HEK293T (cell line): ENCODE measurements around the gene TRPM8.

Experiments
- CTCF ChIA-PET: fragments of 350-600 bp; formaldehyde crosslinking; extraction: SDS; loops from one replicate; lab custom pipeline; 2021; ENCODE audit warnings: antibody characterized with exemption, inconsistent platforms; lab: Yijun Ruan, JAX
- POLR2A ChIA-PET: fragments of 350-600 bp; formaldehyde crosslinking; extraction: SDS; loops from one replicate; lab custom pipeline; 2020; ENCODE audit warnings: antibody characterized with exemption, inconsistent platforms; lab: Yijun Ruan, JAX
- DNase-seq: peaks from one replicate; pipeline ENCODE4 v3.0.0; 2012; ENCODE audit warnings: mixed read lengths; ENCODE audit errors: extremely low spot score
- ARNT ChIP-seq: fragments of 450-650 bp; IDR thresholded peaks from 2 replicates; pipeline ENCODE4 v1.6.1; 2017; ENCODE audit warnings: mild to moderate bottlenecking
- BHLHE40 ChIP-seq: fragments of 450-650 bp; IDR thresholded peaks from 2 replicates; pipeline ENCODE4 v1.6.1; 2016; ENCODE audit warnings: mild to moderate bottlenecking, moderate library complexity, borderline replicate concordance
- CTBP1 ChIP-seq: fragments of 450-650 bp; IDR thresholded peaks from 2 replicates; pipeline ENCODE4 v1.6.1; 2016; ENCODE audit warnings: borderline replicate concordance
- ELF4 ChIP-seq: fragments of 450-650 bp; IDR thresholded peaks from 2 replicates; pipeline ENCODE4 v1.6.1; 2017; ENCODE audit warnings: antibody characterized with exemption
- FOXA1 ChIP-seq: fragments of 450-650 bp; IDR thresholded peaks from 2 replicates; pipeline ENCODE4 v1.6.1; 2016; ENCODE audit warnings: mild to moderate bottlenecking
- FOXK2 ChIP-seq: fragments of 450-650 bp; IDR thresholded peaks from 2 replicates; pipeline ENCODE4 v1.6.1; 2016; ENCODE audit warnings: mild to moderate bottlenecking
- FOXM1 ChIP-seq: fragments of 450-650 bp; IDR thresholded peaks from 2 replicates; pipeline ENCODE4 v1.6.1; 2017; ENCODE audit warnings: mild to moderate bottlenecking, borderline replicate concordance
- HDGF ChIP-seq: fragments of 450-650 bp; IDR thresholded peaks from 2 replicates; pipeline ENCODE4 v1.6.1; 2017; ENCODE audit warnings: antibody characterized with exemption, borderline replicate concordance
- L3MBTL2 ChIP-seq: fragments of 450-650 bp; conservative IDR thresholded peaks from 2 replicates; pipeline ENCODE4 v1.6.1; 2016; ENCODE audit warnings: mild to moderate bottlenecking
- LEF1 ChIP-seq: fragments of 450-650 bp; IDR thresholded peaks from 2 replicates; pipeline ENCODE4 v1.6.1; 2017; ENCODE audit warnings: mild to moderate bottlenecking, borderline replicate concordance
- NFRKB ChIP-seq: fragments of 450-650 bp; IDR thresholded peaks from 2 replicates; pipeline ENCODE4 v1.6.1; 2016; ENCODE audit warnings: mild to moderate bottlenecking, moderate library complexity
- PKNOX1 ChIP-seq: fragments of 450-650 bp; IDR thresholded peaks from 2 replicates; pipeline ENCODE4 v1.6.1; 2016
- SP1 ChIP-seq: fragments of 450-650 bp; IDR thresholded peaks from 2 replicates; pipeline ENCODE4 v1.6.1; 2017
- SUZ12 ChIP-seq: fragments of 450-650 bp; IDR thresholded peaks from 2 replicates; pipeline ENCODE4 v1.6.1; 2016; ENCODE audit warnings: mild to moderate bottlenecking
- TARDBP ChIP-seq: fragments of 450-650 bp; IDR thresholded peaks from 2 replicates; pipeline ENCODE4 v1.6.1; 2016
- ZNF384 ChIP-seq: fragments of 450-650 bp; IDR thresholded peaks from 2 replicates; pipeline ENCODE4 v1.6.1; 2016

The TRPM8 gene

GRCh38 chr2:233929352-233930022 lies 12.3 kb downstream of the TRPM8 start:
- no peak for DNase-seq
- POLR2A ChIA-PET = no interaction called here
- TF ChIP-seq FOXK2 (no peak), BHLHE40 (no peak), SUZ12 (no peak), NFRKB (no peak), FOXM1 (no peak), ZNF384 (no peak), L3MBTL2 (no peak), PKNOX1 (no peak), HDGF (no peak), FOXA1 (no peak)
- CTCF ChIA-PET = no interaction called here

- ChIA-PET POLR2A (no interaction called here), CTCF (no interaction called here)
- TF ChIP-seq PKNOX1 (no peak), BHLHE40 (no peak), FOXK2 (no peak), SUZ12 (no peak), TARDBP (no peak), FOXA1 (no peak), NFRKB (no peak), HDGF (no peak), FOXM1 (no peak), L3MBTL2 (no peak), CTBP1 (no peak), SP1 (no peak)
Measured at GRCh38 chr2:233934524-233934923, 17.4 kb downstream of the TRPM8 start.

GRCh38 chr2:233935426-233935825 lies 18.3 kb downstream of the TRPM8 start:
- ChIA-PET POLR2A (no interaction called here), CTCF (no interaction called here)
- DNase-seq = no peak
- TF ChIP-seq FOXK2 (no peak), BHLHE40 (no peak), FOXA1 (no peak), SUZ12 (no peak), SP1 (no peak)

More at GRCh38 chr2:233934524-233934923, 17.4 kb downstream of the TRPM8 start:
- no peak for DNase-seq

GRCh38 chr2:233936089-233936488 lies 18.9 kb downstream of the TRPM8 start:
- CTCF ChIA-PET = no interaction called here
- DNase-seq = no peak
- TF ChIP-seq PKNOX1 = no peak
- POLR2A ChIA-PET = no interaction called here

- no peak for TF ChIP-seq LEF1
- TF ChIP-seq ARNT = no peak
- no peak for TF ChIP-seq HDGF
- no peak for TF ChIP-seq FOXM1
- no peak for TF ChIP-seq TARDBP
- TF ChIP-seq NFRKB = no peak
- no peak for TF ChIP-seq FOXK2
- TF ChIP-seq PKNOX1 = no peak
- no peak for TF ChIP-seq FOXA1
- no peak for TF ChIP-seq SP1
- TF ChIP-seq SUZ12 = no peak
- CTCF ChIA-PET = no interaction called here
- no peak for DNase-seq
- POLR2A ChIA-PET = no interaction called here
Measured at GRCh38 chr2:233938676-233939370, 21.6 kb downstream of the TRPM8 start.

- no peak for DNase-seq
- ChIA-PET POLR2A (no interaction called here), CTCF (no interaction called here)
- TF ChIP-seq FOXA1 (no peak), SUZ12 (no peak), BHLHE40 (no peak), FOXM1 (no peak), NFRKB (no peak), PKNOX1 (no peak), FOXK2 (no peak), ELF4 (no peak), L3MBTL2 (no peak), HDGF (no peak)
Measured at GRCh38 chr2:233940376-233941276, 23.5 kb downstream of the TRPM8 start.
